Liver (tissue), 3 donors: ENCODE data around the gene FAM47A.

ENCODE experiments used
- EGR1 ChIP-seq, 2 donors: IDR thresholded peaks; 2 replicates each; pipeline ENCODE4 v1.6.1; 2016 to 2018; ENCODE audit warnings: antibody characterized with exemption in 2 of 2, low read depth in 2 of 2
- RAD21 ChIP-seq, 2 donors: IDR thresholded peaks; 2 replicates each; pipeline ENCODE4 v1.6.1; 2016; ENCODE audit warnings: antibody characterized with exemption in 2 of 2, mild to moderate bottlenecking in 2 of 2
- TAF1 ChIP-seq: conservative IDR thresholded peaks from 2 replicates; pipeline ENCODE4 v1.6.1; 2016; ENCODE audit warnings: antibody characterized with exemption, mild to moderate bottlenecking
- TF ChIP-seq, protein P1 (sequence below): fragments of 150-350 bp; IDR thresholded peaks from 2 replicates; pipeline ENCODE4 v1.5.1; 2017; ENCODE audit warnings: improper control_type of control experiment, low read depth, low read length; ENCODE audit not compliant: missing input control
- TF ChIP-seq, protein P2 (sequence below): IDR thresholded peaks from 2 replicates; pipeline ENCODE4 v1.6.1; 2016; ENCODE audit warnings: antibody characterized with exemption
- TF ChIP-seq, protein P3 (sequence below): IDR thresholded peaks from 2 replicates; pipeline ENCODE4 v1.6.1; 2016; ENCODE audit warnings: antibody characterized with exemption, mild to moderate bottlenecking
- donor health status: healthy.
- donor health status: healthy.

DNA sequence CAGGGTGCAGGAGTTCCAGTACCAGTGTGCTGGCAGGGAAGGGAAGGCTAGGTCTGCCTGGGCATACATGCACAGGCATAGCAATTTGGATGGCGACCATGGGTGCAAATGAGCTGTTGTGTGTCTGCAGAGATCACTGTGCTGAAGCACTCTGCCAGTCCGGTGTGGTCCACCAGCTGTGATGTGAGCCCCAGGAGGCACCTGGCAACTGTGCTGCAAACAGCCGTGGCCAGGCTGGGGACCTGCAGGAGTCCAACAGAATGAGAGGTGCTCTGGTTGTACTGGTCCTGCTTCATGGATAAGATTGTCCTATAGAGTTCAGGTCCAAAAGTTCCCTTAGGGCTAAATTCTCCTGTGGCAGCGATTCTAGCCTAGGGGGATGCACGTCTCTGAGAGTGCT, 6.1 kb downstream of the FAM47A start:
- TF ChIP-seq EGR1 (IDR thresholded peaks at IDR 0.05; ENCODE audit: low read depth in 2 of 2), result no peak
- no peak for TF ChIP-seq TAF1
- TF ChIP-seq, protein P1, sequence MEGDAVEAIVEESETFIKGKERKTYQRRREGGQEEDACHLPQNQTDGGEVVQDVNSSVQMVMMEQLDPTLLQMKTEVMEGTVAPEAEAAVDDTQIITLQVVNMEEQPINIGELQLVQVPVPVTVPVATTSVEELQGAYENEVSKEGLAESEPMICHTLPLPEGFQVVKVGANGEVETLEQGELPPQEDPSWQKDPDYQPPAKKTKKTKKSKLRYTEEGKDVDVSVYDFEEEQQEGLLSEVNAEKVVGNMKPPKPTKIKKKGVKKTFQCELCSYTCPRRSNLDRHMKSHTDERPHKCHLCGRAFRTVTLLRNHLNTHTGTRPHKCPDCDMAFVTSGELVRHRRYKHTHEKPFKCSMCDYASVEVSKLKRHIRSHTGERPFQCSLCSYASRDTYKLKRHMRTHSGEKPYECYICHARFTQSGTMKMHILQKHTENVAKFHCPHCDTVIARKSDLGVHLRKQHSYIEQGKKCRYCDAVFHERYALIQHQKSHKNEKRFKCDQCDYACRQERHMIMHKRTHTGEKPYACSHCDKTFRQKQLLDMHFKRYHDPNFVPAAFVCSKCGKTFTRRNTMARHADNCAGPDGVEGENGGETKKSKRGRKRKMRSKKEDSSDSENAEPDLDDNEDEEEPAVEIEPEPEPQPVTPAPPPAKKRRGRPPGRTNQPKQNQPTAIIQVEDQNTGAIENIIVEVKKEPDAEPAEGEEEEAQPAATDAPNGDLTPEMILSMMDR, result no peak
- TF ChIP-seq, protein P2, sequence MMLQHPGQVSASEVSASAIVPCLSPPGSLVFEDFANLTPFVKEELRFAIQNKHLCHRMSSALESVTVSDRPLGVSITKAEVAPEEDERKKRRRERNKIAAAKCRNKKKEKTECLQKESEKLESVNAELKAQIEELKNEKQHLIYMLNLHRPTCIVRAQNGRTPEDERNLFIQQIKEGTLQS, result no peak
- TF ChIP-seq, protein P3, sequence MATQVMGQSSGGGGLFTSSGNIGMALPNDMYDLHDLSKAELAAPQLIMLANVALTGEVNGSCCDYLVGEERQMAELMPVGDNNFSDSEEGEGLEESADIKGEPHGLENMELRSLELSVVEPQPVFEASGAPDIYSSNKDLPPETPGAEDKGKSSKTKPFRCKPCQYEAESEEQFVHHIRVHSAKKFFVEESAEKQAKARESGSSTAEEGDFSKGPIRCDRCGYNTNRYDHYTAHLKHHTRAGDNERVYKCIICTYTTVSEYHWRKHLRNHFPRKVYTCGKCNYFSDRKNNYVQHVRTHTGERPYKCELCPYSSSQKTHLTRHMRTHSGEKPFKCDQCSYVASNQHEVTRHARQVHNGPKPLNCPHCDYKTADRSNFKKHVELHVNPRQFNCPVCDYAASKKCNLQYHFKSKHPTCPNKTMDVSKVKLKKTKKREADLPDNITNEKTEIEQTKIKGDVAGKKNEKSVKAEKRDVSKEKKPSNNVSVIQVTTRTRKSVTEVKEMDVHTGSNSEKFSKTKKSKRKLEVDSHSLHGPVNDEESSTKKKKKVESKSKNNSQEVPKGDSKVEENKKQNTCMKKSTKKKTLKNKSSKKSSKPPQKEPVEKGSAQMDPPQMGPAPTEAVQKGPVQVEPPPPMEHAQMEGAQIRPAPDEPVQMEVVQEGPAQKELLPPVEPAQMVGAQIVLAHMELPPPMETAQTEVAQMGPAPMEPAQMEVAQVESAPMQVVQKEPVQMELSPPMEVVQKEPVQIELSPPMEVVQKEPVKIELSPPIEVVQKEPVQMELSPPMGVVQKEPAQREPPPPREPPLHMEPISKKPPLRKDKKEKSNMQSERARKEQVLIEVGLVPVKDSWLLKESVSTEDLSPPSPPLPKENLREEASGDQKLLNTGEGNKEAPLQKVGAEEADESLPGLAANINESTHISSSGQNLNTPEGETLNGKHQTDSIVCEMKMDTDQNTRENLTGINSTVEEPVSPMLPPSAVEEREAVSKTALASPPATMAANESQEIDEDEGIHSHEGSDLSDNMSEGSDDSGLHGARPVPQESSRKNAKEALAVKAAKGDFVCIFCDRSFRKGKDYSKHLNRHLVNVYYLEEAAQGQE, result no peak
- TF ChIP-seq RAD21 (IDR thresholded peaks at IDR 0.05), result no peak
